OCI-LY3 (cell line): Measurements from ENCODE around the gene LEPROT.
A peak's percentile ranks its signal among the peaks of the same experiment; 100 is the strongest.

Experiments
- H2AFZ ChIP-seq: fragments of 200-600, 300-600 bp; shearing (Covaris generic); 2 replicates; pipeline ENCODE4 v1.6.0; 2014; ENCODE audit warnings: antibody characterized with exemption, low read depth, low read length
- H3K27ac ChIP-seq: fragments of 200-600, 300-600 bp; sonication (generic); 2 replicates; pipeline ENCODE4 v1.5.1; 2014; ENCODE audit warnings: mild to moderate bottlenecking, low read length, moderate library complexity, mixed read lengths
- H3K27me3 ChIP-seq: fragments of 200-600, 300-600 bp; sonication (generic); 2 replicates; pipeline ENCODE4 v1.6.1; 2014; ENCODE audit warnings: low read depth, low read length, mixed read lengths
- H3K36me3 ChIP-seq: fragments of 200-600, 300-600 bp; sonication (generic); replicated peaks from 2 replicates; pipeline ENCODE3; 2014; ENCODE audit warnings: low read depth, low read length, mixed read lengths
- H3K4me1 ChIP-seq: fragments of 300-600, 200-600 bp; sonication (generic); 2 replicates; pipeline ENCODE4 v1.6.1; 2014; ENCODE audit warnings: low read length, mixed read lengths
- H3K4me2 ChIP-seq: fragments of 200-600, 300-600 bp; sonication (generic); 2 replicates; pipeline ENCODE4 v1.6.1; 2014; ENCODE audit warnings: low read length, mixed read lengths
- H3K4me3 ChIP-seq: fragments of 300-600, 200-600 bp; sonication (generic); 2 replicates; pipeline ENCODE4 v1.5.1; 2014; ENCODE audit warnings: antibody characterized with exemption, mild to moderate bottlenecking, low read length, moderate library complexity
- H3K79me2 ChIP-seq: fragments of 300-600, 200-600 bp; shearing (Covaris generic); 2 replicates; pipeline ENCODE4 v1.6.1; 2014; ENCODE audit warnings: mild to moderate bottlenecking, low read length, mixed read lengths
- H3K9ac ChIP-seq: fragments of 300-600, 200-600 bp; shearing (Covaris generic); 2 replicates; pipeline ENCODE4 v1.6.0; 2014; ENCODE audit warnings: mild to moderate bottlenecking, low read length, moderate library complexity
- H3K9me3 ChIP-seq: fragments of 200-600, 300-600 bp; shearing (Covaris generic); 2 replicates; pipeline ENCODE4 v1.6.1; 2014; ENCODE audit warnings: low read length, mixed read lengths; ENCODE audit not compliant: insufficient read depth
- H4K20me1 ChIP-seq: fragments of 200-600, 300-600 bp; sonication (generic); 2 replicates; pipeline ENCODE4 v1.6.1; 2016; ENCODE audit warnings: low read length, mixed read lengths; ENCODE audit not compliant: insufficient read depth
- CTCF ChIP-seq: fragments of 200-600, 300-600 bp; sonication (generic); IDR thresholded peaks from 2 replicates; pipeline ENCODE4 v1.5.1; 2014; ENCODE audit warnings: antibody characterized with exemption, low read length, low read depth
- EZH2phosphoT487 ChIP-seq: fragments of 200-600 bp; shearing (Covaris generic); IDR thresholded peaks from 2 replicates; pipeline ENCODE4 v1.6.1; 2018; ENCODE audit warnings: antibody characterized with exemption, mixed run types, low read depth

LEPROT gene

DNA sequence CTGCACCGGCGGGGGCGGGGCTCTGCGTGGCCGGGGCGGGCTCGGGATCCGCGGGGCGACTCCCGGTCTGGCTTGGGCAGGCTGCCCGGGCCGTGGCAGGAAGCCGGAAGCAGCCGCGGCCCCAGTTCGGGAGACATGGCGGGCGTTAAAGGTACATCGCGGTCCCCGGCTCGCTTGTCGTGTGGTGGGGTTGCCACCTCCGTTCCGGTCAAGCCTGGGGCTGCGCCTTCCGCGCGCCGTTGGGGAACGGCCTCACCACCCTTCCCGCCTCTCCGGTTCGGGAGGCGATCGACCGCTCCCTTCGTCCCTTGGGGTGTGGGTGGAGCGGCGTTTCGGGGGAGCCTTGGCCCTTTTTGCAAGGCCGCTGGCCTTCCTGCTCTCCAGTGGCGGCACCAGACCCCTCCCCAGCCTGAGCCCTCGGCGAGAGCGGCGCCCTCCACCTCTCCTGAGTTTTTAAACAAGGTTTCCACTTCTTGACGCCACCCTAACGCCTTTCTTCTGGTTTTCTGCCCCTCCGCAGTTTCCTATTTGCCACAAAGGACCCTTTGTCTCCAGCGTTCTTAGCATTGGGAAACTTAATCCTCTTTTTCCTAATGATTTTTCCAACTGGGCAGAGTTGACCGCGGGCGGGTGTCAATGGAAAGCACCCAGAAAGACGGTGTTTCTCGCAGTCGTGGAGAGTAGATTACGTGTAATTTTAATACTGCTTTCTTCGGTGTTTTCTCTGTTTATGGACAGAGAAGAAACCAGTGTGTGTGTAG is at the start of gene LEPROT, which contains the start of gene LEPR:
Gene LEPROT (plus strand): TSS at position 79 of the 761 bp plus-strand sequence. CDS start 57 bp downstream, at position 136.
Gene LEPR (plus strand): TSS at position 79 of the 761 bp plus-strand sequence. CDS start 144,898 bp downstream, outside the sequence.
- Histone ChIP-seq H3K27me3 (no peaks in the 10 kb centered on the region), H3K4me1 (peaks cover 35% of the 10 kb centered on the region), H3K79me2 (peaks cover 36% of the 10 kb centered on the region), H3K4me3 (peak within 1 kb of the TSS; percentile 96), H3K36me3 (peaks cover 3% of the 10 kb centered on the region), H3K4me2 (peak within 1 kb of the TSS; percentile 83), H3K27ac (peak within 1 kb of the TSS; percentile 64), H2AFZ (peak within 1 kb of the TSS; percentile 93), H4K20me1 (no peaks in the 10 kb centered on the region), H3K9ac (peak within 1 kb of the TSS; percentile 83), H3K9me3 (no peaks in the 10 kb centered on the region)
- TF ChIP-seq CTCF (no peak), EZH2phosphoT487 (no peak)

DNA sequence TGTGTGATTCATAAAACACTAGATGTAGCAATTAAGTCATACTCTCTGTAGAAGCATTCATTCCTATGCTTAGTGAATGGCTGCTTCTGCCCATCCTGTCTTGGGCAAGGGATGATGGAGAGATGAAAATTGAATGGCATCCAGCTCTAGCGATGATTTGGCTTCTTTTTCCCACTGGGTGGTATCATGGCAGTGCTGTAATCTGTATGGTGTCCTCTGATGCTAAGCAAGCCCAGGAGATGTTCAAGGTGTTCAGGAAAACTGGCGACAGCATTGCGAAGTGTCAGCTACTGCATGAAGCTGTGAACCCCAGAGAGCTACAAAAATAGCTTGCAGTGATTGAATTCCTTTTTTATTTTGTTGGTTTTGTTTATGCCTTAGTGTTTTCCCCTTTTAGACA is 48.9 kb upstream of the LEPROT start:
- no peaks in the 10 kb centered on the region for H3K36me3 ChIP-seq
- TF ChIP-seq EZH2phosphoT487 (no peak), CTCF (no peak)
- H3K4me1 ChIP-seq = no peaks in the 10 kb centered on the region
- H3K4me2 ChIP-seq = no peak overlapping the region
- H3K9me3 ChIP-seq = no peaks in the 10 kb centered on the region
- H3K27me3 ChIP-seq = no peaks in the 10 kb centered on the region
- no peak overlapping the region for H3K9ac ChIP-seq
- H4K20me1 ChIP-seq = no peaks in the 10 kb centered on the region
- no peak overlapping the region for H3K4me3 ChIP-seq
- H2AFZ ChIP-seq = no peak overlapping the region
- no peaks in the 10 kb centered on the region for H3K79me2 ChIP-seq
- no peak overlapping the region for H3K27ac ChIP-seq

GRCh38 chr1:65372557-65372956 is 47.9 kb upstream of the LEPROT start:
- Histone ChIP-seq H4K20me1 (no peaks in the 10 kb centered on the region), H3K4me2 (no peak overlapping the region), H3K9ac (no peak overlapping the region), H3K4me1 (no peaks in the 10 kb centered on the region), H3K27me3 (no peaks in the 10 kb centered on the region), H3K36me3 (no peaks in the 10 kb centered on the region), H3K27ac (no peak overlapping the region), H3K9me3 (no peaks in the 10 kb centered on the region), H3K79me2 (no peaks in the 10 kb centered on the region), H3K4me3 (no peak overlapping the region), H2AFZ (no peak overlapping the region)
- TF ChIP-seq EZH2phosphoT487 = no peak
- no peak for TF ChIP-seq CTCF

DNA sequence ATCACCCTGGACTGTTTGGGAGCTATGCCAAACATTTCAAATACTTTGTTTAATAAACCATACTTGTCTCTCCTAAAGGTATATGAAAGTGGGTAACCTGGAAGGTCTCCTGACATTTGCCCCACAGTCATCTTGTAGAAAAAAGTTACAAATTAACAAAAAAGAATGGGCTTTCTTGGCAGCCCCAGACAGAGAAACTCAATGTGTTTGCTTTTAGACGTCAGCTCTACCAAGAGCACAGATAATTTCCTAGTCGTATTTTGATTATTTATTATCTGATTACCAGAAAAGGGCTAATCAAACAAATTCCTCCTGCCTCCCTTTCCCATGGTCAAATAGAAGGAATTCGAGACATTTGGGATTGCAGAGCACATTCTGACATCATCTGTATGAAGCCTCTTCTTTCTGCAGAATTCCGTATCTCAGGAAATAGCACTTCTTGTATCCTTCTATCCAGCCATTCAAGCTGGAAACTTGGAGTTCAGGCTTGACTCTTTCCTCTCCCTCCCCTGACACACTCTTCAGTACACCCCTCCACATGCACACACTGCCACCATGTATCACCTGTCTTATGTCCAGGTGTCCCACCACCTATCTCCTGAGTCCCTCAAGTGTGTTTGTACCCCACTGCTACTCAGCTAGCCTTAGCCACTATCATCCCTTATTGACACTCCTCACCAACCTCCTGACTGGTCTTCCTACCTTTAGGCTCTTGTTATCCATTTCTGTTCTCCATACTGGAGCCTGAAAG is 42.8 kb upstream of the LEPROT start:
- H3K9ac ChIP-seq = no peak overlapping the region
- no peaks in the 10 kb centered on the region for H3K9me3 ChIP-seq
- no peaks in the 10 kb centered on the region for H3K4me1 ChIP-seq
- TF ChIP-seq EZH2phosphoT487 (no peak), CTCF (no peak)
- H3K27me3 ChIP-seq = no peaks in the 10 kb centered on the region
- no peak overlapping the region for H2AFZ ChIP-seq
- no peaks in the 10 kb centered on the region for H3K79me2 ChIP-seq
- H4K20me1 ChIP-seq = no peaks in the 10 kb centered on the region
- H3K4me3 ChIP-seq = no peak overlapping the region
- no peak overlapping the region for H3K4me2 ChIP-seq
- no peak overlapping the region for H3K27ac ChIP-seq
- H3K36me3 ChIP-seq = no peaks in the 10 kb centered on the region
